GM12864 (cell line): Measurements from ENCODE around the gene SIN3A.
"Not testable (repeated sequence)": the region's sequence is repeated elsewhere in the genome, so short reads cannot be mapped to it uniquely, and the experiment has no call there.

Experiments used
- DNase-seq: peaks from one replicate; pipeline ENCODE4 v3.0.0-alpha.2; 2011; ENCODE audit warnings: low read depth
- H3K4me3 ChIP-seq: 2 replicates; pipeline ENCODE4 v1.5.1; 2011; ENCODE audit warnings: mild to moderate bottlenecking, low read depth, low read length, control low read depth
- TF ChIP-seq, protein P1 (sequence below): IDR thresholded peaks from 2 replicates; pipeline ENCODE4 v1.5.1; 2011; ENCODE audit warnings: low read depth, mild to moderate bottlenecking, moderate library complexity, low read length, control low read depth, inconsistent platforms; ENCODE audit errors: missing control alignments

Gene SIN3A

DNA sequence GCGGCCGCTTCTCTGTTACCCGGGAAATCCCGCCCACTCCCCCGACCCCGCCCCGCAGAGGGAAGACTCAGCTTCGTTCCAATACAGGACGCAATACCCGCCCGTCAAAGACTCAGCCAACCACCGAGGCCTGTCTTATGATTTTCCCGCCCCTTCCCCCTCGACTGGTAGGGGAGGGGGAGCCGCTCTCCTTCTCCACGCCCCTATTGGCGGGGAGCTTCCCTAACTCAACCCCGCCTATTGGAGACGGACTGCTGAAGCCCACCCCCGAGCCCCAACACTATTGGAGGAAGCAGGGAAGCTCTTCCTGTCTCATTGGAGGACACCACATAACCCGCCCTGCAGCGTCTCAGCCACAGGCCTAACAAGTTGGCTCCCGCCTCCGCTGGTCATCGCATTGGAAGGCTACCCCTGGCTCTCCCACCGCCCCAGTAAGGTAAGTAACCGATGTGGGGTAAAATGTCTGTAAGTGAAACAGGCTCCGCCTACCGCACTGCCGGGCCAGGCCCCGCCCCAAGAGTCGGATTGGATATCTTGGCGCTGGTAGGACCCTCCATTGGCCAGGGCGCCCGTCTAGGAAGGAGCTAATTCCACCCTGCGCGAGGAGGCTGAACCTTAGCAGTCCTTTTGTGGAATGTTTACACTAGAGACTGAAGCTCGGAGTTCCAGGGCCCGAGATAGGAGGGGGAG lies at the start of gene SIN3A:
TSS of gene SIN3A (minus strand) at position 17 of the 690 bp plus-strand sequence. CDS start 21,315 bp downstream, outside the sequence.
- peak; percentile 100 for DNase-seq
- TF ChIP-seq, protein P1, sequence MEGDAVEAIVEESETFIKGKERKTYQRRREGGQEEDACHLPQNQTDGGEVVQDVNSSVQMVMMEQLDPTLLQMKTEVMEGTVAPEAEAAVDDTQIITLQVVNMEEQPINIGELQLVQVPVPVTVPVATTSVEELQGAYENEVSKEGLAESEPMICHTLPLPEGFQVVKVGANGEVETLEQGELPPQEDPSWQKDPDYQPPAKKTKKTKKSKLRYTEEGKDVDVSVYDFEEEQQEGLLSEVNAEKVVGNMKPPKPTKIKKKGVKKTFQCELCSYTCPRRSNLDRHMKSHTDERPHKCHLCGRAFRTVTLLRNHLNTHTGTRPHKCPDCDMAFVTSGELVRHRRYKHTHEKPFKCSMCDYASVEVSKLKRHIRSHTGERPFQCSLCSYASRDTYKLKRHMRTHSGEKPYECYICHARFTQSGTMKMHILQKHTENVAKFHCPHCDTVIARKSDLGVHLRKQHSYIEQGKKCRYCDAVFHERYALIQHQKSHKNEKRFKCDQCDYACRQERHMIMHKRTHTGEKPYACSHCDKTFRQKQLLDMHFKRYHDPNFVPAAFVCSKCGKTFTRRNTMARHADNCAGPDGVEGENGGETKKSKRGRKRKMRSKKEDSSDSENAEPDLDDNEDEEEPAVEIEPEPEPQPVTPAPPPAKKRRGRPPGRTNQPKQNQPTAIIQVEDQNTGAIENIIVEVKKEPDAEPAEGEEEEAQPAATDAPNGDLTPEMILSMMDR, result no peak
- H3K4me3 ChIP-seq, result peak within 1 kb of the TSS; percentile 73

DNA sequence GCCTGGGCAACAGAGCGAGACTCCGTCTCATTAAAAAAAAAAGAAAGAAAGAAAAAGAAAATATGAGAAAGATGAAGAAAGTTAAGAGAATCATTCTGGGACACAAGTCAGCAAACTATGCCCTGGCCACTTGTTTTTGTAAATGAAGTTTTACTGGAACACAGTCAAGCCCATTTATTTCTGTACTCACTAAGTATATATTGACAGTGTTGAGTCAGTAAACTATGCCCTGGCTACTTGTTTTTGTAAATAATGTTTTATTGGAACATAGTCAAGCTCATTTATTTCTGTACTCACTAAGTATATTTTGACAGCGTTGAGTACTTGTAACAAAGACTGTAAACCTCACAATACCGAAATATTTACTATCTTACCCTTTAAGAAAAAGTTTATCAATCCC lies 42.2 kb upstream of the SIN3A start:
- TF ChIP-seq, protein P1, result no peak
- H3K4me3 ChIP-seq, result no peak overlapping the region
- no peak for DNase-seq

DNA sequence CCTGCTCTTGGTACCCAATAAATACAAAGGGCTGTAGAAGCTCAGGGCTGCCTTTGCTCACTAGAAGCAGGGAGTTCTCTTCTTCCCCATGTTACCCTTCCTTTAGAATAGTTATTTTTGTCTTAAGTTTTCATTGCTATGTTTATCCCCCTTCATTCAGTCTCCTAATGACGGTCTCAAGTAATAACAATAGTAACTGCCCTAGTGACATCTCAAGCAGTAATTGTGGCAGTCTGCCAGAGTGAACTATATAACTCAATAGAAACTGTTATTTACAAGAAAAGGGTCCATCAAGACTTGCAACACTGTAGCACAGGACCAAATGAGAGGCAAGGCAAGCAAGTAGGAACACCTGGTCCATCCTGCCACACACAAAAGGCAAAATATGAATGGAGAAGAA lies 32.5 kb upstream of the SIN3A start:
- TF ChIP-seq, protein P1, result no peak
- H3K4me3 ChIP-seq, result no peak overlapping the region
- no peak for DNase-seq

DNA sequence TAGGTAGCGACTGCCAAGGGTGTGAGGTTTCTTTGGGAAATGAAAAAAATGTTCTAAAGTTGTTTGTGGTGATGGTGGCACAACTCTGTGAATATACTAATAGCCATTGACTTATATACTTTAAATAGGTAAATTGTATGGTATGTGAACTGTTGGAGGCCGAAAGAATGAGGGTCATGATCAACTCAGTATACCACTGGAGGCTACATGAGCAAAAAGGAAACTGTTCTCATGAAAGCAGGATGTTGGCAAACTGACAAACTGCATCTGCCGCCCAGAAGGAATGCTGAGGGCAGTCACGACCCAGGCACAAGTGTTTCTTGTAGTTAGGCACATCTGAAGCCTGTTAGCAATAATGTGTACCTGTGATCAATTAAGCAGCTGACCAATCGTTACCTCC lies 32.1 kb upstream of the SIN3A start:
- not testable (repeated sequence) for H3K4me3 ChIP-seq, DNase-seq

DNA sequence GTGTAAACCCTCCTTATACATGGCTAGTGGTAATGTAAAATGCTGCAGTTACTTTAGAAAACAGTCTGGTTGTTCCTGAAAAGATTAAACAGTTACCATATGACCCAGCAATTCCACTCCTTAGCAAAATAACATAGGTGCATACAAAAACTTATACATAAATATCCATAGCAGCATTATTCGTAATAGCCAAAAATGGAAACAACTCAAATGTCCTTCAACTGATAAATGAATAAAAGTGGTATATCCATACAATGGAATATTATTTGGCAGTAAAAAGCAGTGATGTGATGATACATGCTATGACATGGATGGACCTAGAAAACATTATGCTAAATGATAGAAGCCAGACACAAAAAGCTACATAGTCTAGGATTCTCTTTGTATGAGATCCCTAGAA lies 31.6 kb upstream of the SIN3A start:
- no peak overlapping the region for H3K4me3 ChIP-seq
- TF ChIP-seq, protein P1, result no peak
- DNase-seq, result no peak

DNA sequence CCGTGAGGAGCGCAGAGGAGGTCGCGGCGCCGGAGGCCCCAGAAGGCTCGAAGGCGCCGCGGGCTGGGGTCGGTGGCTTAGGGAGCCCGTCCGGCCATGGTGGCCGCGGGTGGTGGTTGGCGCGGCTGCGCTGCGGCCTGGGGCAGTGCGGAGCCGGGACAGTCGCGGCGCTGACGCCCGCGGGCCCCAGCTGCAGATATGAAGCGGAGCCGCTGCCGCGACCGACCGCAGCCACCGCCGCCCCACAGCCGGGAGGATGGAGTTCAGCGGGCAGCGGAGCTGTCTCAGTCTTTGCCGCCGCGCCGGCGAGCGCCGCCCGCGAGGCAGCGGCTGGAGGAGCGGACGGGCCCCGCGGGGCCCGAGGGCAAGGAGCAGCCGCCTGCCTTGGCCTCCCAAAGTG lies 29.0 kb upstream of the SIN3A start:
- not testable (repeated sequence) for H3K4me3 ChIP-seq, DNase-seq

DNA sequence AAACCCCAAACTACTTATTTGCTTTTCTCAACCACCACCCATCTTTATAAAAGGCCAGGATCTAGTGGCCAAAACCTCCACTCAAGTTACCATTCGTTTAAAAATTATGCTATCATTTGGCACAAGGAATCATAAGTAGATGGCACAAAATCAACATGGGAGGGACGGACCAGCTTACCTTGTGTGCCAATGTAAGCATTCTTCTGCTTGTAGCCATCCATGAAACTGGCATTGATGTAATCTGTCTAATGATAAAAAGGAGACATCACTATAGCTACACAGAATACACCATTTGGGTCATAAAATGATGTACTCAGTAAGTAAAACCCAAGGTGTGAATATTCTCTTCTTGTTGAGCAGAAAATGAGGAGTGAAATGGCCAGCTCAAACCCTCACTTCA lies 28.2 kb upstream of the SIN3A start:
- no peak for DNase-seq
- TF ChIP-seq, protein P1, result no peak
- no peak overlapping the region for H3K4me3 ChIP-seq

DNA sequence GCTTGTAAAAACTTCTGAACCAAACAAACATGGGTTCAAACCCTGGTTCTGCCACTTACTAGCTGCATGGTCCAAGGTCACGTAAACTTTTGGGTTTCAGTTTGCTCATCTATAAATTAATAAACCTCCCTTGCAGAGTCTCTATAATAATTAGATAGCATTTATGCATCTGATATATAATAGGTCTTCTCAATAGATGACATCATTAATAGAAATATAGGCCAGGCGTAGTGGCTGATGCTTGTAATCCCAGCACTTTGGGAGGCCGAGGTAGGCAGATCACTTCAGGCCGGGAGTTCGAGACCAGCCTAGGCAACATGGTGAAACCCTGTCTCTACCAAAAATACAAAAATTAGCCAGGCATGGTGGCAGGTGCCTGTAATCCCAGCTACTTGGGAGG lies 25.6 kb upstream of the SIN3A start:
- H3K4me3 ChIP-seq, DNase-seq: not testable (repeated sequence)
